Spleen (tissue), 11 donors: ENCODE data around the gene IGF1. TPM values are rescaled to one million over a fixed set of nuclear protein-coding genes. Genes with fewer than 3 reads are reported as not detected.

Experiments
- DNase-seq: peaks from one replicate; pipeline ENCODE4 v3.0.0-alpha.2; 2020
- H3K27ac ChIP-seq, 8 donors: fragments of 200-600 bp; sonication (generic) in 7 of 8; 1 replicate in 4 of 8; 2 replicates in 4 of 8; pipeline versions ENCODE4 v1.5.0 to v1.8.0; 2016 to 2021; ENCODE audit warnings: inconsistent platforms in 4 of 8, mild to moderate bottlenecking in 4 of 8, moderate library complexity in 1 of 8
- H3K27me3 ChIP-seq, 7 donors: fragments of 200-600 bp; sonication (generic) in 6 of 7; replicated peaks in 1 of 7; 1 replicate in 4 of 7; 2 replicates in 3 of 7; pipeline versions ENCODE4 v1.5.0 to v1.8.0; 2016 to 2021; ENCODE audit warnings: inconsistent platforms in 3 of 7, mild to moderate bottlenecking in 1 of 7
- H3K36me3 ChIP-seq, 6 donors: fragments of 200-600 bp; sonication (generic) in 5 of 6; 1 replicate in 4 of 6; 2 replicates in 2 of 6; pipeline versions ENCODE4 v1.5.0 to v1.8.0; 2016 to 2021; ENCODE audit warnings: inconsistent platforms in 2 of 6
- H3K4me1 ChIP-seq, 6 donors: fragments of 200-600 bp; sonication (generic) in 5 of 6; 1 replicate in 3 of 6; 2 replicates in 3 of 6; pipeline versions ENCODE4 v1.5.0 to v1.8.0; 2016 to 2021; ENCODE audit warnings: inconsistent platforms in 3 of 6
- H3K4me3 ChIP-seq, 8 donors: fragments of 200-600 bp; sonication (generic) in 7 of 8; 1 replicate in 4 of 8; 2 replicates in 4 of 8; pipeline versions ENCODE4 v1.5.0 to v1.8.0; 2016 to 2021; ENCODE audit warnings: inconsistent platforms in 4 of 8, mild to moderate bottlenecking in 4 of 8, moderate library complexity in 2 of 8
- H3K9me3 ChIP-seq, 8 donors: fragments of 200-600 bp; sonication (generic) in 7 of 8; 1 replicate in 4 of 8; 2 replicates in 4 of 8; pipeline versions ENCODE4 v1.5.0 to v1.8.0; 2016 to 2021; ENCODE audit warnings: inconsistent platforms in 4 of 8
- CTCF ChIP-seq, 11 experiments: fragments of 200-600 bp in 7 of 11; fragments of 450-650 bp in 4 of 11; sonication (generic) in 4 of 11; IDR thresholded peaks in 8 of 11; conservative IDR thresholded peaks in 3 of 11; 1 replicate in 7 of 11; 2 replicates in 4 of 11; pipeline versions ENCODE4 v1.4.0 to v1.8.0; 2016 to 2021; ENCODE audit warnings: antibody characterized with exemption in 11 of 11, inconsistent platforms in 4 of 11, mild to moderate bottlenecking in 1 of 11
- POLR2A ChIP-seq, 3 donors: fragments of 450-650 bp; IDR thresholded peaks; one replicate each; pipeline ENCODE4 v1.5.1; 2017; ENCODE audit warnings: antibody characterized with exemption in 3 of 3, mild to moderate bottlenecking in 1 of 3
- POLR2AphosphoS5 ChIP-seq, 3 donors: sonication (generic); formaldehyde crosslinking; IDR thresholded peaks; one replicate each; pipeline ENCODE4 v1.5.1; 2017; ENCODE audit warnings: antibody characterized with exemption in 3 of 3
- WGBS, 5 donors: extraction: QIAGEN DNeasy Blood & Tissue Kit in 3 of 5; methylation state at CpG; one replicate each; pipeline versions ENCODE4 v1.1.5 to v1.1.7; 2013 to 2018; 5-methylcytosine and 5-hydroxymethylcytosine counted together
- intact Hi-C: fragments of 100-400 bp; cut with DNase I; formaldehyde crosslinking; loops from one replicate; pipeline ENCODE4 v1.15.0; 2023; ENCODE audit warnings: low total_unique reads
- polyA plus RNA-seq, 3 donors: library from polyadenylated mRNA; stranded (reverse); fragments of 200-250 nt; gene quantifications; one replicate each; pipeline ENCODE4 v1.2.1, GENCODE V29; 2013
- total RNA-seq, 7 donors: library from RNA; depleted of rRNA in 3 of 7; stranded (reverse); fragments of >200 nt in 3 of 7; fragmentation: NEBNext Ultra II Directional in 4 of 7; extraction: Animal tissue kit (Norgen Biotek cat#: 25700) in 4 of 7; gene quantifications; one replicate each; pipeline versions ENCODE4 v1.1.0 to v1.2.1, GENCODE V29; 2016 to 2021
- donor health status: healthy with polysubstance abuse.
- donor health status: DM: no; HTN: no; CAD: no; lungs with moderate emphysema.
- donor health status: DM: no; HTN: no; CAD: no.
- donor health status: Bipolar disorder and iron deficiency.
- donor health status: healthy.
- donor health status: DM: no; HTN: no; CAD: no.
- donor health status: DM: yes; HTN: yes; CAD: no.

IGF1 gene
- total and polyA plus RNA-seq, 10 donors = 1.5 to 19.7 (median 11.3) TPM

DNA sequence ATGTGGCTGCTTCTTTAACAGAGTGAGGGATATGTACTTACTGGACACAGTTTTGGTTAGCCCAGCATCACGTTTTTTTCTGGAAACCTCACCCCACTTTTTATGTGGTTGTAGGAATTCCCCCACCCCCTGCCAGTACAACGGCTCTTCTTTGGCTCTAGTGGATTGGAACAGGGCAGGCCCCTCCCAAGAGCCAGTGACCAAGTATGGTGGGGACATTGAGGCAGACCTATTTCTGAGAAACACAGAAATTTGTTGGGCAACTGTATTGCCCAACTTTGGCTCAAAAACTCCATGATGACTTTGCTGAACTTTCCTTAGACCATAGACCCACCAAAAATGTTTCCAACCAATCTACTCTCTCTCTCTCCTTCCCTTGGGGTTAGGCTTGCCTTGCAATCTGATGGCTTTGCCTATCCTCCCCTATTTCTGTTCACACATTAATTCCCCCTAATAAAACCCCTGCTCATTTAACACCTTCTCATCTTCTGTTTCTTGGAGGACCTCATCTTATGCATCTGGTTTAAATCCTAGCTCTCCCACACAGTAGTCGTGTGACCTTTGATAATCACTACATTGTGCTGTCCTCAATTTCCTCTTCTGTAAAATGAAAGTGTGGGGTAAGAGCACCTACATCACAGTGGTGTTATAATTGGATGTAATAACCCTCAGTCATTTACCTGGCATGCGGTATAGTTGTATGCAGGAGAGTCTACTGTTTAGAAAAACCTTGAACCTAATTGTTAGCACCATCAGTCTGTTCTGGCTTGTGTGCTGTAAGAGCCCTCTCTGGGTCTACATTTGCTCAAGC is 71.7 kb downstream of the IGF1 start:
- no peak for DNase-seq
- intact Hi-C loops = no loop called here
- H3K4me3 ChIP-seq = no peak overlapping the region
- H3K27ac ChIP-seq = no peak overlapping the region
- H3K4me1 ChIP-seq = no peaks in the 10 kb centered on the region
- no peaks in the 10 kb centered on the region for H3K27me3 ChIP-seq
- H3K36me3 ChIP-seq = no peaks in the 10 kb centered on the region
- no peak for TF ChIP-seq POLR2A (IDR thresholded peaks at IDR 0.05)
- TF ChIP-seq POLR2AphosphoS5 (IDR thresholded peaks at IDR 0.05) = no peak
- TF ChIP-seq CTCF (IDR thresholded peaks at IDR 0.05 in 8 of 11, conservative IDR thresholded peaks at IDR 0.05 in 3 of 11) = no peak
- no peaks in the 10 kb centered on the region for H3K9me3 ChIP-seq
- 66 to 77% (median 69%) methylated on average over 4 of the region's 4 CpGs for WGBS, 5 donors

GRCh38 chr12:102407776-102408486 is 72.4 kb downstream of the IGF1 start:
- WGBS, 5 donors = 78 to 87% (median 83%) methylated on average over 3 of the region's 3 CpGs
- intact Hi-C loops = no loop called here
- no peaks in the 10 kb centered on the region for H3K36me3 ChIP-seq
- H3K4me1 ChIP-seq = no peaks in the 10 kb centered on the region
- H3K27ac ChIP-seq = no peak overlapping the region
- no peak for DNase-seq
- H3K9me3 ChIP-seq = no peaks in the 10 kb centered on the region
- no peak overlapping the region for H3K4me3 ChIP-seq
- no peaks in the 10 kb centered on the region for H3K27me3 ChIP-seq
- no peak for TF ChIP-seq CTCF (IDR thresholded peaks at IDR 0.05 in 8 of 11, conservative IDR thresholded peaks at IDR 0.05 in 3 of 11)
- no peak for TF ChIP-seq POLR2AphosphoS5 (IDR thresholded peaks at IDR 0.05)

- Histone ChIP-seq H3K9me3 (no peaks in the 10 kb centered on the region), H3K27ac (no peak overlapping the region), H3K4me1 (no peaks in the 10 kb centered on the region), H3K4me3 (no peak overlapping the region), H3K36me3 (no peaks in the 10 kb centered on the region), H3K27me3 (no peaks in the 10 kb centered on the region)
- TF ChIP-seq POLR2A (IDR thresholded peaks at IDR 0.05) (no peak), POLR2AphosphoS5 (IDR thresholded peaks at IDR 0.05) (no peak), CTCF (IDR thresholded peaks at IDR 0.05 in 8 of 11, conservative IDR thresholded peaks at IDR 0.05 in 3 of 11) (no peak)
- no peak for DNase-seq
- WGBS, 5 donors = 55 to 73% (median 64%) methylated on average over 7 of the region's 7 CpGs
- intact Hi-C loops = no loop called here
These were observed 74.3 kb downstream of the IGF1 start for GRCh38 chr12:102406033-102406584.

- Histone ChIP-seq H3K27ac (no peak overlapping the region), H3K9me3 (no peaks in the 10 kb centered on the region), H3K36me3 (no peaks in the 10 kb centered on the region), H3K4me3 (no peak overlapping the region), H3K27me3 (no peaks in the 10 kb centered on the region), H3K4me1 (no peaks in the 10 kb centered on the region)
- WGBS, 5 donors = 82 to 92% (median 86%) methylated on average over 2 of the region's 2 CpGs
- intact Hi-C loops = no loop called here
- TF ChIP-seq CTCF (IDR thresholded peaks at IDR 0.05 in 8 of 11, conservative IDR thresholded peaks at IDR 0.05 in 3 of 11) (no peak), POLR2A (IDR thresholded peaks at IDR 0.05) (no peak), POLR2AphosphoS5 (IDR thresholded peaks at IDR 0.05) (no peak)
- no peak for DNase-seq
These were observed 79.3 kb downstream of the IGF1 start for GRCh38 chr12:102401087-102401486.
